ENCODE measurements around the gene NOL6. TPM values are rescaled to one million over a fixed set of nuclear protein-coding genes. Genes with fewer than 3 reads are reported as not detected.

NOL6 gene
- total and polyA plus RNA-seq, 2 experiments from 2014 or later, result 25.0 to 58.4 TPM

DNA sequence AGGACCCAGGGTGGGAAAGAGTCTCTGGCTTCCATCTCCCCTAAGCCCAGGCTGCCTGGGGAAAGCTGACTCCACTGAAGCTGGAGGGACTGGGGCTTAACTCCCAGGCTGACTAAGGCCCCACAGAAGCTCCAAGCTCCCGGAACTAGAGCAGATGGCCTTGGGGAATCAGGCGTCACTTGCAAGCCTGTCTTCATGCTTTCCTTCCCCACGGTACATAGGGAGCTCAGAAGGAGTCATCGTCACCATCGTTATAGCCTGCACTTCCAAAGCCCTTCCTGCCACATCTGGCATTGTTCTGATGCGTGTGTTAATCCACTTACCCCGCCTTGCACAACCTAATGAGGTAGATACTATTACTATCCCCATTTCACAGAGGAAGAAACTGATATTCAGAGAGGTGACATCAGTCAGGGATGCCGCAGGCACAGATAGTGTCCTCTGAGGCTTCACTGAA is 37.9 kb downstream of the NOL6 start (continued):
- TF ChIP-seq, protein P1, sequence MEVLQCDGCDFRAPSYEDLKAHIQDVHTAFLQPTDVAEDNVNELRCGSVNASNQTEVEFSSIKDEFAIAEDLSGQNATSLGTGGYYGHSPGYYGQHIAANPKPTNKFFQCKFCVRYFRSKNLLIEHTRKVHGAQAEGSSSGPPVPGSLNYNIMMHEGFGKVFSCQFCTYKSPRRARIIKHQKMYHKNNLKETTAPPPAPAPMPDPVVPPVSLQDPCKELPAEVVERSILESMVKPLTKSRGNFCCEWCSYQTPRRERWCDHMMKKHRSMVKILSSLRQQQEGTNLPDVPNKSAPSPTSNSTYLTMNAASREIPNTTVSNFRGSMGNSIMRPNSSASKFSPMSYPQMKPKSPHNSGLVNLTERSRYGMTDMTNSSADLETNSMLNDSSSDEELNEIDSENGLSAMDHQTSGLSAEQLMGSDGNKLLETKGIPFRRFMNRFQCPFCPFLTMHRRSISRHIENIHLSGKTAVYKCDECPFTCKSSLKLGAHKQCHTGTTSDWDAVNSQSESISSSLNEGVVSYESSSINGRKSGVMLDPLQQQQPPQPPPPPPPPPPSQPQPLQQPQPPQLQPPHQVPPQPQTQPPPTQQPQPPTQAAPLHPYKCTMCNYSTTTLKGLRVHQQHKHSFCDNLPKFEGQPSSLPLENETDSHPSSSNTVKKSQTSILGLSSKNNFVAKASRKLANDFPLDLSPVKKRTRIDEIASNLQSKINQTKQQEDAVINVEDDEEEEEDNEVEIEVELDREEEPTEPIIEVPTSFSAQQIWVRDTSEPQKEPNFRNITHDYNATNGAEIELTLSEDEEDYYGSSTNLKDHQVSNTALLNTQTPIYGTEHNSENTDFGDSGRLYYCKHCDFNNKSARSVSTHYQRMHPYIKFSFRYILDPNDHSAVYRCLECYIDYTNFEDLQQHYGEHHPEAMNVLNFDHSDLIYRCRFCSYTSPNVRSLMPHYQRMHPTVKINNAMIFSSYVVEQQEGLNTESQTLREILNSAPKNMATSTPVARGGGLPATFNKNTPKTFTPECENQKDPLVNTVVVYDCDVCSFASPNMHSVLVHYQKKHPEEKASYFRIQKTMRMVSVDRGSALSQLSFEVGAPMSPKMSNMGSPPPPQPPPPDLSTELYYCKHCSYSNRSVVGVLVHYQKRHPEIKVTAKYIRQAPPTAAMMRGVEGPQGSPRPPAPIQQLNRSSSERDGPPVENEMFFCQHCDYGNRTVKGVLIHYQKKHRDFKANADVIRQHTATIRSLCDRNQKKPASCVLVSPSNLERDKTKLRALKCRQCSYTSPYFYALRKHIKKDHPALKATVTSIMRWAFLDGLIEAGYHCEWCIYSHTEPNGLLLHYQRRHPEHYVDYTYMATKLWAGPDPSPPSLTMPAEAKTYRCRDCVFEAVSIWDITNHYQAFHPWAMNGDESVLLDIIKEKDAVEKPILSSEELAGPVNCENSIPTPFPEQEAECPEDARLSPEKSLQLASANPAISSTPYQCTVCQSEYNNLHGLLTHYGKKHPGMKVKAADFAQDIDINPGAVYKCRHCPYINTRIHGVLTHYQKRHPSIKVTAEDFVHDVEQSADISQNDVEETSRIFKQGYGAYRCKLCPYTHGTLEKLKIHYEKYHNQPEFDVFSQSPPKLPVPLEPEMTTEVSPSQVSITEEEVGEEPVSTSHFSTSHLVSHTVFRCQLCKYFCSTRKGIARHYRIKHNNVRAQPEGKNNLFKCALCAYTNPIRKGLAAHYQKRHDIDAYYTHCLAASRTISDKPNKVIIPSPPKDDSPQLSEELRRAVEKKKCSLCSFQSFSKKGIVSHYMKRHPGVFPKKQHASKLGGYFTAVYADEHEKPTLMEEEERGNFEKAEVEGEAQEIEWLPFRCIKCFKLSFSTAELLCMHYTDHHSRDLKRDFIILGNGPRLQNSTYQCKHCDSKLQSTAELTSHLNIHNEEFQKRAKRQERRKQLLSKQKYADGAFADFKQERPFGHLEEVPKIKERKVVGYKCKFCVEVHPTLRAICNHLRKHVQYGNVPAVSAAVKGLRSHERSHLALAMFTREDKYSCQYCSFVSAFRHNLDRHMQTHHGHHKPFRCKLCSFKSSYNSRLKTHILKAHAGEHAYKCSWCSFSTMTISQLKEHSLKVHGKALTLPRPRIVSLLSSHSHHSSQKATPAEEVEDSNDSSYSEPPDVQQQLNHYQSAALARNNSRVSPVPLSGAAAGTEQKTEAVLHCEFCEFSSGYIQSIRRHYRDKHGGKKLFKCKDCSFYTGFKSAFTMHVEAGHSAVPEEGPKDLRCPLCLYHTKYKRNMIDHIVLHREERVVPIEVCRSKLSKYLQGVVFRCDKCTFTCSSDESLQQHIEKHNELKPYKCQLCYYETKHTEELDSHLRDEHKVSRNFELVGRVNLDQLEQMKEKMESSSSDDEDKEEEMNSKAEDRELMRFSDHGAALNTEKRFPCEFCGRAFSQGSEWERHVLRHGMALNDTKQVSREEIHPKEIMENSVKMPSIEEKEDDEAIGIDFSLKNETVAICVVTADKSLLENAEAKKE (CRISPR knock-in tag; IDR thresholded peaks at IDR 0.05), result no peak

DNA sequence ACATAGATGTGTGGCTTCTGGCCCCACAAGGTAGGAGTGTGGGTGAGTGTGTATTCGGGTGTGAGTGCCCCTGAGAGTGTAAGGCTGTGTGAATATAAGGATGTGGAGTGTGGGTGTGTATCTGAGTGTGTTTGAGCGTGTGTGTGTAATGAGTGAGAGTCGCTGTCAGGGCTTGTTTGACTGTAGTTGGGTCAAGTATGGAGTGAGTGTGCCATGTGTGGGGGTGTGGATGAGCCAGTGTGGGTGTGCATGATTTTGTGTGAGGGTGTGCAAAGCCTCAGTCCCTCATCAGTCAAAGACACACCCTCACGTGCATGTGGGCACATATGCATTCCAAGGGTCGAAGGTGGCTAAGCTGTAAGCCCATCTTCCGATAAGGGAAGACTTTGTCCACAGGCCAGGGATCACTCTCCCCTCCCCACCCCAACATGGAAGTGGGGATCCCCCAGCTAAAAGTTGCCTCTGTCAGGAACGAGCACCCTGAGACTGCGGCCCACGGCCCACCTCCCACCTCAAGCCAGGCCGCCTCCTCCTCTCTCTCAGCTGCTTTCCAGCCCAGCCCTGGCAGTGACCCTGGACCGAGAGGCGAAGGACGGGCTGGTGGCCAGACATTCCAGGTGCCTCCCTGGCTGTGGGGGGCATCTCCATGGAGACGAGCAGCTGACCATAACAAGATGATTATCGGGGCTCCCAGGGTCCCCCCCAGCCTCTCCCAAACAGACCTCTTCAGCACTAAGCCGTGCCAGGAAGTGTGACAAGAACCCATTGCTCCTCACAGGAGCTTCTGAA is 39.2 kb downstream of the NOL6 start:
- Histone ChIP-seq H3K27ac (ENCODE audit: low read depth) (no peak overlapping the region), H3K36me3 (ENCODE audit: insufficient read depth) (no peaks in the 10 kb centered on the region; the same call in 1 of the 2 replicates), H3K4me3 (no peak overlapping the region), H3K79me2 (replicated peaks; ENCODE audit: insufficient read depth) (no peaks in the 10 kb centered on the region), H4K20me1 (replicated peaks; ENCODE audit: insufficient read depth) (no peaks in the 10 kb centered on the region), H3F3A (replicated peaks; ENCODE audit: low read depth) (no peaks in the 10 kb centered on the region), H3K9me2 (ENCODE audit: insufficient read depth) (no peaks in the 10 kb centered on the region), H2AFZ (no peak overlapping the region), H3K27me3 (ENCODE audit: insufficient read depth) (no peaks in the 10 kb centered on the region), H3K4me2 (no peak overlapping the region), H3K4me1 (ENCODE audit: insufficient read depth) (peaks cover 3% of the 10 kb centered on the region; the same call in 1 of the 2 replicates)
- DNase-seq (ENCODE audit: low spot score) (no peak), ATAC-seq (no peak)
- H3K27ac Mint-ChIP-seq, result no peak overlapping the region
- no peaks in the 10 kb centered on the region for H3K9me3 Mint-ChIP-seq
- peaks cover 14% of the 10 kb centered on the region for H3K27me3 Mint-ChIP-seq (ENCODE audit: insufficient read depth, low read depth, poor library complexity)
- no peaks in the 10 kb centered on the region for H3K36me3 Mint-ChIP-seq (ENCODE audit: low read depth)
- H3K4me1 Mint-ChIP-seq, result peaks cover 6% of the 10 kb centered on the region; the same call in 2 of the 3 replicates
- H3K4me3 Mint-ChIP-seq, result no peak overlapping the region
- TF ChIP-seq NANOG (IDR thresholded peaks at IDR 0.05; ENCODE audit: borderline replicate concordance) (no peak), JUNB (IDR thresholded peaks at IDR 0.05; ENCODE audit: unreplicated experiment) (no peak), ZNF331 (CRISPR knock-in tag; IDR thresholded peaks at IDR 0.05; ENCODE audit: low read depth) (no peak), ZNF114 (CRISPR knock-in tag; IDR thresholded peaks at IDR 0.05) (no peak), EZH2phosphoT487 (IDR thresholded peaks at IDR 0.05; ENCODE audit: unreplicated experiment) (no peak), CREB1 (CRISPR knock-in tag; IDR thresholded peaks at IDR 0.05; ENCODE audit: low read depth) (no peak), EZH2 (IDR thresholded peaks at IDR 0.05; ENCODE audit: low read depth, unreplicated experiment) (no peak), STAT1 (IDR thresholded peaks at IDR 0.05; ENCODE audit: unreplicated experiment) (no peak)
- TF ChIP-seq, protein P2, sequence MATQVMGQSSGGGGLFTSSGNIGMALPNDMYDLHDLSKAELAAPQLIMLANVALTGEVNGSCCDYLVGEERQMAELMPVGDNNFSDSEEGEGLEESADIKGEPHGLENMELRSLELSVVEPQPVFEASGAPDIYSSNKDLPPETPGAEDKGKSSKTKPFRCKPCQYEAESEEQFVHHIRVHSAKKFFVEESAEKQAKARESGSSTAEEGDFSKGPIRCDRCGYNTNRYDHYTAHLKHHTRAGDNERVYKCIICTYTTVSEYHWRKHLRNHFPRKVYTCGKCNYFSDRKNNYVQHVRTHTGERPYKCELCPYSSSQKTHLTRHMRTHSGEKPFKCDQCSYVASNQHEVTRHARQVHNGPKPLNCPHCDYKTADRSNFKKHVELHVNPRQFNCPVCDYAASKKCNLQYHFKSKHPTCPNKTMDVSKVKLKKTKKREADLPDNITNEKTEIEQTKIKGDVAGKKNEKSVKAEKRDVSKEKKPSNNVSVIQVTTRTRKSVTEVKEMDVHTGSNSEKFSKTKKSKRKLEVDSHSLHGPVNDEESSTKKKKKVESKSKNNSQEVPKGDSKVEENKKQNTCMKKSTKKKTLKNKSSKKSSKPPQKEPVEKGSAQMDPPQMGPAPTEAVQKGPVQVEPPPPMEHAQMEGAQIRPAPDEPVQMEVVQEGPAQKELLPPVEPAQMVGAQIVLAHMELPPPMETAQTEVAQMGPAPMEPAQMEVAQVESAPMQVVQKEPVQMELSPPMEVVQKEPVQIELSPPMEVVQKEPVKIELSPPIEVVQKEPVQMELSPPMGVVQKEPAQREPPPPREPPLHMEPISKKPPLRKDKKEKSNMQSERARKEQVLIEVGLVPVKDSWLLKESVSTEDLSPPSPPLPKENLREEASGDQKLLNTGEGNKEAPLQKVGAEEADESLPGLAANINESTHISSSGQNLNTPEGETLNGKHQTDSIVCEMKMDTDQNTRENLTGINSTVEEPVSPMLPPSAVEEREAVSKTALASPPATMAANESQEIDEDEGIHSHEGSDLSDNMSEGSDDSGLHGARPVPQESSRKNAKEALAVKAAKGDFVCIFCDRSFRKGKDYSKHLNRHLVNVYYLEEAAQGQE (IDR thresholded peaks at IDR 0.05; ENCODE audit: unreplicated experiment), result no peak
- TF ChIP-seq, protein P3, sequence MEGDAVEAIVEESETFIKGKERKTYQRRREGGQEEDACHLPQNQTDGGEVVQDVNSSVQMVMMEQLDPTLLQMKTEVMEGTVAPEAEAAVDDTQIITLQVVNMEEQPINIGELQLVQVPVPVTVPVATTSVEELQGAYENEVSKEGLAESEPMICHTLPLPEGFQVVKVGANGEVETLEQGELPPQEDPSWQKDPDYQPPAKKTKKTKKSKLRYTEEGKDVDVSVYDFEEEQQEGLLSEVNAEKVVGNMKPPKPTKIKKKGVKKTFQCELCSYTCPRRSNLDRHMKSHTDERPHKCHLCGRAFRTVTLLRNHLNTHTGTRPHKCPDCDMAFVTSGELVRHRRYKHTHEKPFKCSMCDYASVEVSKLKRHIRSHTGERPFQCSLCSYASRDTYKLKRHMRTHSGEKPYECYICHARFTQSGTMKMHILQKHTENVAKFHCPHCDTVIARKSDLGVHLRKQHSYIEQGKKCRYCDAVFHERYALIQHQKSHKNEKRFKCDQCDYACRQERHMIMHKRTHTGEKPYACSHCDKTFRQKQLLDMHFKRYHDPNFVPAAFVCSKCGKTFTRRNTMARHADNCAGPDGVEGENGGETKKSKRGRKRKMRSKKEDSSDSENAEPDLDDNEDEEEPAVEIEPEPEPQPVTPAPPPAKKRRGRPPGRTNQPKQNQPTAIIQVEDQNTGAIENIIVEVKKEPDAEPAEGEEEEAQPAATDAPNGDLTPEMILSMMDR (conservative IDR thresholded peaks at IDR 0.05; ENCODE audit: low read depth in 2 of 2), result no peak
- TF ChIP-seq, protein P4, sequence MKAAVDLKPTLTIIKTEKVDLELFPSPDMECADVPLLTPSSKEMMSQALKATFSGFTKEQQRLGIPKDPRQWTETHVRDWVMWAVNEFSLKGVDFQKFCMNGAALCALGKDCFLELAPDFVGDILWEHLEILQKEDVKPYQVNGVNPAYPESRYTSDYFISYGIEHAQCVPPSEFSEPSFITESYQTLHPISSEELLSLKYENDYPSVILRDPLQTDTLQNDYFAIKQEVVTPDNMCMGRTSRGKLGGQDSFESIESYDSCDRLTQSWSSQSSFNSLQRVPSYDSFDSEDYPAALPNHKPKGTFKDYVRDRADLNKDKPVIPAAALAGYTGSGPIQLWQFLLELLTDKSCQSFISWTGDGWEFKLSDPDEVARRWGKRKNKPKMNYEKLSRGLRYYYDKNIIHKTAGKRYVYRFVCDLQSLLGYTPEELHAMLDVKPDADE (IDR thresholded peaks at IDR 0.05), result no peak

All from GM23338 (cell line).